ENCODE results near the gene RBM43. TPM values are rescaled to one million over a fixed set of nuclear protein-coding genes. Genes with fewer than 3 reads are reported as not detected.

Gene RBM43
- total RNA-seq, 1 experiment from 2014 or later = 2.5 TPM

GRCh38 chr2:151230627-151231140 is 31.0 kb downstream of the RBM43 start:
- no peaks in the 10 kb centered on the region for H3K9me2 ChIP-seq (replicated peaks; ENCODE audit: low read length)
- no peak overlapping the region for H3K4me2 ChIP-seq (ENCODE audit: low read length)
- no peak overlapping the region for H2AFZ ChIP-seq (ENCODE audit: low read length)
- no peak overlapping the region for H3K4me3 ChIP-seq (ENCODE audit: low read length)
- ChIA-PET POLR2A (ENCODE audit: unreplicated experiment) (no interaction called here), CTCF (no interaction called here)
- no peaks in the 10 kb centered on the region for H3K36me3 ChIP-seq (ENCODE audit: low read depth, low read length)
- H3K9ac ChIP-seq (ENCODE audit: low read length) = no peak overlapping the region
- TF ChIP-seq EZH2 (IDR thresholded peaks at IDR 0.05; ENCODE audit: low read length, unreplicated experiment) (no peak), EZH2phosphoT487 (IDR thresholded peaks at IDR 0.05; ENCODE audit: borderline replicate concordance, low read length) (no peak), CTCF (conservative IDR thresholded peaks at IDR 0.05; ENCODE audit: low read depth, low read length) (no peak)
- ATAC-seq (no peak), DNase-seq (no peak)
- H3K79me2 ChIP-seq (ENCODE audit: low read length) = no peaks in the 10 kb centered on the region
- no peaks in the 10 kb centered on the region for H4K20me1 ChIP-seq (ENCODE audit: low read length)
- no peak overlapping the region for H3K27ac ChIP-seq (ENCODE audit: low read length)
- no peaks in the 10 kb centered on the region for H3F3A ChIP-seq (ENCODE audit: low read length, unreplicated experiment)
- intact Hi-C loops (cut with micrococcal nuclease) = no loop called here
- no TSS peak for BruUV-seq (replicated peaks)
- H3K9me3 ChIP-seq (ENCODE audit: low read length) = no peaks in the 10 kb centered on the region
- no peaks in the 10 kb centered on the region for H3K4me1 ChIP-seq (ENCODE audit: insufficient read depth, low read length)
- H3K27me3 ChIP-seq (ENCODE audit: low read length) = no peaks in the 10 kb centered on the region

- DNase-seq (peak; percentile 13), ATAC-seq (no peak)
- Histone ChIP-seq H3K27ac (ENCODE audit: low read length) (no peak overlapping the region), H3K36me3 (ENCODE audit: low read depth, low read length) (no peaks in the 10 kb centered on the region), H3K79me2 (ENCODE audit: low read length) (no peaks in the 10 kb centered on the region), H3K9me3 (ENCODE audit: low read length) (no peaks in the 10 kb centered on the region), H4K20me1 (ENCODE audit: low read length) (no peaks in the 10 kb centered on the region), H3K9ac (ENCODE audit: low read length) (no peak overlapping the region), H2AFZ (ENCODE audit: low read length) (no peak overlapping the region), H3F3A (ENCODE audit: low read length, unreplicated experiment) (no peaks in the 10 kb centered on the region), H3K4me3 (ENCODE audit: low read length) (no peak overlapping the region), H3K27me3 (ENCODE audit: low read length) (no peaks in the 10 kb centered on the region), H3K4me1 (ENCODE audit: insufficient read depth, low read length) (no peaks in the 10 kb centered on the region), H3K9me2 (replicated peaks; ENCODE audit: low read length) (no peaks in the 10 kb centered on the region), H3K4me2 (ENCODE audit: low read length) (no peak overlapping the region)
- POLR2A ChIA-PET (ENCODE audit: unreplicated experiment) = no interaction called here
- CTCF ChIA-PET = no interaction called here
- TF ChIP-seq EZH2 (IDR thresholded peaks at IDR 0.05; ENCODE audit: low read length, unreplicated experiment) = no peak
- no peak for TF ChIP-seq EZH2phosphoT487 (IDR thresholded peaks at IDR 0.05; ENCODE audit: borderline replicate concordance, low read length)
- no peak for TF ChIP-seq CTCF (conservative IDR thresholded peaks at IDR 0.05; ENCODE audit: low read depth, low read length)
- intact Hi-C loops (cut with micrococcal nuclease) = no loop called here
- no TSS peak for BruUV-seq (replicated peaks)
Measured at GRCh38 chr2:151228847-151229512, 32.7 kb downstream of the RBM43 start.

- H3F3A ChIP-seq (ENCODE audit: low read length, unreplicated experiment) = no peaks in the 10 kb centered on the region
- H2AFZ ChIP-seq (ENCODE audit: low read length) = no peak overlapping the region
- H3K9ac ChIP-seq (ENCODE audit: low read length) = no peak overlapping the region
- intact Hi-C loops (cut with micrococcal nuclease) = no loop called here
- no peaks in the 10 kb centered on the region for H3K36me3 ChIP-seq (ENCODE audit: low read depth, low read length)
- H3K4me1 ChIP-seq (ENCODE audit: insufficient read depth, low read length) = no peaks in the 10 kb centered on the region
- no peaks in the 10 kb centered on the region for H3K79me2 ChIP-seq (ENCODE audit: low read length)
- no peaks in the 10 kb centered on the region for H3K9me3 ChIP-seq (ENCODE audit: low read length)
- H3K4me2 ChIP-seq (ENCODE audit: low read length) = no peak overlapping the region
- no peak for TF ChIP-seq EZH2phosphoT487 (IDR thresholded peaks at IDR 0.05; ENCODE audit: borderline replicate concordance, low read length)
- no peak for TF ChIP-seq EZH2 (IDR thresholded peaks at IDR 0.05; ENCODE audit: low read length, unreplicated experiment)
- TF ChIP-seq CTCF (conservative IDR thresholded peaks at IDR 0.05; ENCODE audit: low read depth, low read length) = no peak
- ATAC-seq (no peak), DNase-seq (no peak)
- ChIA-PET CTCF (no interaction called here), POLR2A (ENCODE audit: unreplicated experiment) (no interaction called here)
- no peaks in the 10 kb centered on the region for H4K20me1 ChIP-seq (ENCODE audit: low read length)
- BruUV-seq (replicated peaks) = no TSS peak
- H3K27ac ChIP-seq (ENCODE audit: low read length) = no peak overlapping the region
- no peak overlapping the region for H3K4me3 ChIP-seq (ENCODE audit: low read length)
- H3K9me2 ChIP-seq (replicated peaks; ENCODE audit: low read length) = no peaks in the 10 kb centered on the region
- H3K27me3 ChIP-seq (ENCODE audit: low read length) = no peaks in the 10 kb centered on the region
Measured at GRCh38 chr2:151217343-151217742, 44.3 kb downstream of the RBM43 start.

Measured in PC-3 (cell line).